ENCODE results near the gene SLC35G3. TPM values are rescaled to one million over a fixed set of nuclear protein-coding genes. Genes with fewer than 3 reads are reported as not detected.

Gene SLC35G3
- total and polyA plus RNA-seq, 2 experiments from 2014 or later: not detected

DNA sequence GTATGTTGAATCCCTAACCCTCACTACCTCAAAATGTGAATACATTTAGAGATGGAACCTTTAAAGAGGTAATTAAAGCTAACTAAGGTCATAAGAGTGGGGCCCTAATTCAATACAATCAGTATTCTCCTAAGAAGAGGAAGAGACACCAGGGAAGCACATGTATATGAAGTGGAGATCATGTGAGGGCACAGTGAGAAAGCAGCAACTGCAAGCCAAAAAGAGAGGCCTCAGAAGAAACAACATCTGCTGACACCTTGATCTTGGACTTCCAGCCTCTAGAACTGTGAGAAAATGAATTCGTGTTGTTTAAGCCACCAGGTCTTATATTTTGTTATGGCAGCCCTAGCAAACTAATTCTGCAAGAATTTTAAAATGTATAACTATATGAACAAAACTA is 35.4 kb upstream of the SLC35G3 start:
- H3K9me3 Mint-ChIP-seq: no peaks in the 10 kb centered on the region
- H3K4me3 Mint-ChIP-seq: no peak overlapping the region
- Histone ChIP-seq H2AFZ (no peak overlapping the region), H3K27ac (ENCODE audit: low read depth) (no peak overlapping the region), H3K4me1 (ENCODE audit: insufficient read depth) (no peaks in the 10 kb centered on the region), H3K36me3 (ENCODE audit: insufficient read depth) (no peaks in the 10 kb centered on the region), H3K4me2 (no peak overlapping the region), H3F3A (replicated peaks; ENCODE audit: low read depth) (no peaks in the 10 kb centered on the region), H3K27me3 (ENCODE audit: insufficient read depth) (no peaks in the 10 kb centered on the region), H3K4me3 (no peak overlapping the region), H4K20me1 (replicated peaks; ENCODE audit: insufficient read depth) (no peaks in the 10 kb centered on the region), H3K79me2 (replicated peaks; ENCODE audit: insufficient read depth) (no peaks in the 10 kb centered on the region), H3K9me2 (ENCODE audit: insufficient read depth) (no peaks in the 10 kb centered on the region)
- no peaks in the 10 kb centered on the region for H3K4me1 Mint-ChIP-seq
- no peak overlapping the region for H3K27ac Mint-ChIP-seq
- peaks cover 3% of the 10 kb centered on the region for H3K27me3 Mint-ChIP-seq (ENCODE audit: insufficient read depth, low read depth, poor library complexity)
- DNase-seq (ENCODE audit: low spot score) (no peak), ATAC-seq (no peak)
- TF ChIP-seq JUNB (IDR thresholded peaks at IDR 0.05; ENCODE audit: unreplicated experiment) (no peak), POLR2AphosphoS5 (IDR thresholded peaks at IDR 0.05; ENCODE audit: low read depth) (no peak), NANOG (IDR thresholded peaks at IDR 0.05; ENCODE audit: borderline replicate concordance) (no peak), ZNF331 (CRISPR knock-in tag; IDR thresholded peaks at IDR 0.05; ENCODE audit: low read depth) (no peak), ZNF462 (CRISPR knock-in tag; IDR thresholded peaks at IDR 0.05) (no peak), EZH2phosphoT487 (IDR thresholded peaks at IDR 0.05; ENCODE audit: unreplicated experiment) (no peak), ZNF114 (CRISPR knock-in tag; IDR thresholded peaks at IDR 0.05) (no peak), EZH2 (IDR thresholded peaks at IDR 0.05; ENCODE audit: low read depth, unreplicated experiment) (no peak), CREB1 (CRISPR knock-in tag; IDR thresholded peaks at IDR 0.05; ENCODE audit: low read depth) (no peak), STAT1 (IDR thresholded peaks at IDR 0.05; ENCODE audit: unreplicated experiment) (no peak)
- TF ChIP-seq, protein P1, sequence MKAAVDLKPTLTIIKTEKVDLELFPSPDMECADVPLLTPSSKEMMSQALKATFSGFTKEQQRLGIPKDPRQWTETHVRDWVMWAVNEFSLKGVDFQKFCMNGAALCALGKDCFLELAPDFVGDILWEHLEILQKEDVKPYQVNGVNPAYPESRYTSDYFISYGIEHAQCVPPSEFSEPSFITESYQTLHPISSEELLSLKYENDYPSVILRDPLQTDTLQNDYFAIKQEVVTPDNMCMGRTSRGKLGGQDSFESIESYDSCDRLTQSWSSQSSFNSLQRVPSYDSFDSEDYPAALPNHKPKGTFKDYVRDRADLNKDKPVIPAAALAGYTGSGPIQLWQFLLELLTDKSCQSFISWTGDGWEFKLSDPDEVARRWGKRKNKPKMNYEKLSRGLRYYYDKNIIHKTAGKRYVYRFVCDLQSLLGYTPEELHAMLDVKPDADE (IDR thresholded peaks at IDR 0.05): no peak
- TF ChIP-seq, protein P2, sequence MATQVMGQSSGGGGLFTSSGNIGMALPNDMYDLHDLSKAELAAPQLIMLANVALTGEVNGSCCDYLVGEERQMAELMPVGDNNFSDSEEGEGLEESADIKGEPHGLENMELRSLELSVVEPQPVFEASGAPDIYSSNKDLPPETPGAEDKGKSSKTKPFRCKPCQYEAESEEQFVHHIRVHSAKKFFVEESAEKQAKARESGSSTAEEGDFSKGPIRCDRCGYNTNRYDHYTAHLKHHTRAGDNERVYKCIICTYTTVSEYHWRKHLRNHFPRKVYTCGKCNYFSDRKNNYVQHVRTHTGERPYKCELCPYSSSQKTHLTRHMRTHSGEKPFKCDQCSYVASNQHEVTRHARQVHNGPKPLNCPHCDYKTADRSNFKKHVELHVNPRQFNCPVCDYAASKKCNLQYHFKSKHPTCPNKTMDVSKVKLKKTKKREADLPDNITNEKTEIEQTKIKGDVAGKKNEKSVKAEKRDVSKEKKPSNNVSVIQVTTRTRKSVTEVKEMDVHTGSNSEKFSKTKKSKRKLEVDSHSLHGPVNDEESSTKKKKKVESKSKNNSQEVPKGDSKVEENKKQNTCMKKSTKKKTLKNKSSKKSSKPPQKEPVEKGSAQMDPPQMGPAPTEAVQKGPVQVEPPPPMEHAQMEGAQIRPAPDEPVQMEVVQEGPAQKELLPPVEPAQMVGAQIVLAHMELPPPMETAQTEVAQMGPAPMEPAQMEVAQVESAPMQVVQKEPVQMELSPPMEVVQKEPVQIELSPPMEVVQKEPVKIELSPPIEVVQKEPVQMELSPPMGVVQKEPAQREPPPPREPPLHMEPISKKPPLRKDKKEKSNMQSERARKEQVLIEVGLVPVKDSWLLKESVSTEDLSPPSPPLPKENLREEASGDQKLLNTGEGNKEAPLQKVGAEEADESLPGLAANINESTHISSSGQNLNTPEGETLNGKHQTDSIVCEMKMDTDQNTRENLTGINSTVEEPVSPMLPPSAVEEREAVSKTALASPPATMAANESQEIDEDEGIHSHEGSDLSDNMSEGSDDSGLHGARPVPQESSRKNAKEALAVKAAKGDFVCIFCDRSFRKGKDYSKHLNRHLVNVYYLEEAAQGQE (IDR thresholded peaks at IDR 0.05; ENCODE audit: unreplicated experiment): no peak
- TF ChIP-seq, protein P3, sequence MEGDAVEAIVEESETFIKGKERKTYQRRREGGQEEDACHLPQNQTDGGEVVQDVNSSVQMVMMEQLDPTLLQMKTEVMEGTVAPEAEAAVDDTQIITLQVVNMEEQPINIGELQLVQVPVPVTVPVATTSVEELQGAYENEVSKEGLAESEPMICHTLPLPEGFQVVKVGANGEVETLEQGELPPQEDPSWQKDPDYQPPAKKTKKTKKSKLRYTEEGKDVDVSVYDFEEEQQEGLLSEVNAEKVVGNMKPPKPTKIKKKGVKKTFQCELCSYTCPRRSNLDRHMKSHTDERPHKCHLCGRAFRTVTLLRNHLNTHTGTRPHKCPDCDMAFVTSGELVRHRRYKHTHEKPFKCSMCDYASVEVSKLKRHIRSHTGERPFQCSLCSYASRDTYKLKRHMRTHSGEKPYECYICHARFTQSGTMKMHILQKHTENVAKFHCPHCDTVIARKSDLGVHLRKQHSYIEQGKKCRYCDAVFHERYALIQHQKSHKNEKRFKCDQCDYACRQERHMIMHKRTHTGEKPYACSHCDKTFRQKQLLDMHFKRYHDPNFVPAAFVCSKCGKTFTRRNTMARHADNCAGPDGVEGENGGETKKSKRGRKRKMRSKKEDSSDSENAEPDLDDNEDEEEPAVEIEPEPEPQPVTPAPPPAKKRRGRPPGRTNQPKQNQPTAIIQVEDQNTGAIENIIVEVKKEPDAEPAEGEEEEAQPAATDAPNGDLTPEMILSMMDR (conservative IDR thresholded peaks at IDR 0.05; ENCODE audit: low read depth in 2 of 2): no peak
- no peaks in the 10 kb centered on the region for H3K36me3 Mint-ChIP-seq (ENCODE audit: low read depth)
